GM23248 (cell line): ENCODE results near the gene ARFGAP3. TPM values are rescaled to one million over a fixed set of nuclear protein-coding genes. Genes with fewer than 3 reads are reported as not detected.

Experiments
- DNase-seq: peaks from one replicate; pipeline ENCODE4 v3.0.0-alpha.2; 2015
- H2AFZ ChIP-seq: fragments of 200-600 bp; sonication (generic); 2 replicates; pipeline ENCODE4 v1.6.1; 2016; ENCODE audit warnings: antibody characterized with exemption
- H3F3A ChIP-seq: fragments of 200-600 bp; sonication (generic); 2 replicates; pipeline ENCODE4 v1.6.1; 2016; ENCODE audit warnings: mild to moderate bottlenecking, antibody characterized with exemption, mixed run types; ENCODE audit not compliant: insufficient read depth
- H3K27ac ChIP-seq: fragments of 200-600 bp; sonication (generic); 2 replicates; pipeline ENCODE4 v1.5.1; 2016; ENCODE audit warnings: mild to moderate bottlenecking
- H3K27me3 ChIP-seq: fragments of 200-600 bp; sonication (generic); replicated peaks from 2 replicates; pipeline ENCODE4 v1.6.1; 2016; ENCODE audit warnings: mild to moderate bottlenecking; ENCODE audit not compliant: insufficient read depth
- H3K36me3 ChIP-seq: fragments of 200-600 bp; sonication (generic); 2 replicates; pipeline ENCODE4 v1.6.1; 2016; ENCODE audit warnings: low read depth, mild to moderate bottlenecking
- H3K4me1 ChIP-seq: fragments of 200-600 bp; sonication (generic); 2 replicates; pipeline ENCODE4 v1.6.1; 2016; ENCODE audit warnings: mild to moderate bottlenecking; ENCODE audit not compliant: insufficient read depth
- H3K4me2 ChIP-seq: fragments of 200-600 bp; sonication (generic); one replicate; pipeline ENCODE4 v1.6.1; 2016; ENCODE audit warnings: mild to moderate bottlenecking; ENCODE audit not compliant: unreplicated experiment
- H3K4me3 ChIP-seq: fragments of 200-600 bp; sonication (generic); 2 replicates; pipeline ENCODE4 v1.5.1; 2016; ENCODE audit warnings: mild to moderate bottlenecking
- H3K79me2 ChIP-seq: fragments of 200-600 bp; sonication (generic); 2 replicates; pipeline ENCODE4 v1.6.1; 2016; ENCODE audit warnings: mild to moderate bottlenecking; ENCODE audit not compliant: insufficient read depth
- H3K9ac ChIP-seq: fragments of 200-600 bp; sonication (generic); 2 replicates; pipeline ENCODE4 v1.6.1; 2016; ENCODE audit warnings: mild to moderate bottlenecking
- H3K9me2 ChIP-seq: fragments of 200-600 bp; sonication (generic); 2 replicates; pipeline ENCODE4 v1.6.1; 2016; ENCODE audit warnings: mixed run types, mild to moderate bottlenecking, moderate library complexity; ENCODE audit not compliant: insufficient read depth
- H3K9me3 ChIP-seq: fragments of 200-600 bp; sonication (generic); one replicate; pipeline ENCODE4 v1.6.1; 2017; ENCODE audit warnings: low read depth
- H4K20me1 ChIP-seq: fragments of 200-600 bp; sonication (generic); 2 replicates; pipeline ENCODE4 v1.6.0; 2016; ENCODE audit not compliant: insufficient read depth
- EZH2 ChIP-seq: fragments of 200-600 bp; sonication (generic); IDR thresholded peaks from 2 replicates; pipeline ENCODE4 v1.6.1; 2018; ENCODE audit warnings: antibody characterized with exemption, mild to moderate bottlenecking; ENCODE audit not compliant: insufficient read depth, poor library complexity, severe bottlenecking
- EZH2phosphoT487 ChIP-seq: fragments of 200-600 bp; sonication (generic); IDR thresholded peaks from 2 replicates; pipeline ENCODE4 v1.6.1; 2018; ENCODE audit warnings: antibody characterized with exemption, moderate library complexity, mild to moderate bottlenecking, low read depth; ENCODE audit not compliant: insufficient read depth
- WGBS, 2 experiments: methylation state at CpG; one replicate each; pipeline ENCODE4 v1.1.6; 2015 to 2017; ENCODE audit warnings: low lambda C conversion rate in 2 of 2, low coverage in 1 of 2; ENCODE audit errors: missing lambda C conversion rate in 2 of 2; 5-methylcytosine and 5-hydroxymethylcytosine counted together
- in situ Hi-C: fragments of 300-500 bp; cut with MboI; formaldehyde crosslinking; loops from 2 replicates; pipeline ENCODE4 v1.15.0; 2020
- polyA plus RNA-seq: library from polyadenylated mRNA; unstranded; fragments of >200 nt; fragmentation: Nextera tagmentation; extraction: Ambion mirVana; gene quantifications from 2 replicates; pipeline ENCODE4 v1.2.1, GENCODE V29; 2016
- total RNA-seq: library from RNA; depleted of rRNA; stranded (reverse); fragments of >200 nt; shearing (Covaris generic); gene quantifications from 2 replicates; pipeline ENCODE4 v1.2.3, GENCODE V29; 2014

The ARFGAP3 gene
- total and polyA plus RNA-seq, 2 experiments from 2014 or later, result 81.5 to 96.8 TPM

GRCh38 chr22:42891696-42892095, 34.6 kb upstream of the ARFGAP3 start:
- no peaks in the 10 kb centered on the region for H3K9me3 ChIP-seq
- 96 to 100% methylated on average over 3 of the region's 3 CpGs for WGBS, 2 experiments
- in situ Hi-C loops, result no loop called here
- no peak overlapping the region for H3K4me2 ChIP-seq
- no peaks in the 10 kb centered on the region for H3K27me3 ChIP-seq
- H3K4me3 ChIP-seq, result no peak overlapping the region
- H3K27ac ChIP-seq, result no peak overlapping the region
- no peaks in the 10 kb centered on the region for H4K20me1 ChIP-seq
- H3K4me1 ChIP-seq, result no peaks in the 10 kb centered on the region
- no peaks in the 10 kb centered on the region for H3K9me2 ChIP-seq
- H3K36me3 ChIP-seq, result peaks cover 10% of the 10 kb centered on the region; the same call in 1 of the 2 replicates
- no peaks in the 10 kb centered on the region for H3F3A ChIP-seq
- no peak overlapping the region for H3K9ac ChIP-seq
- no peak overlapping the region for H2AFZ ChIP-seq
- TF ChIP-seq EZH2phosphoT487 (no peak), EZH2 (no peak)
- peaks cover 44% of the 10 kb centered on the region for H3K79me2 ChIP-seq
- no peak for DNase-seq

DNA sequence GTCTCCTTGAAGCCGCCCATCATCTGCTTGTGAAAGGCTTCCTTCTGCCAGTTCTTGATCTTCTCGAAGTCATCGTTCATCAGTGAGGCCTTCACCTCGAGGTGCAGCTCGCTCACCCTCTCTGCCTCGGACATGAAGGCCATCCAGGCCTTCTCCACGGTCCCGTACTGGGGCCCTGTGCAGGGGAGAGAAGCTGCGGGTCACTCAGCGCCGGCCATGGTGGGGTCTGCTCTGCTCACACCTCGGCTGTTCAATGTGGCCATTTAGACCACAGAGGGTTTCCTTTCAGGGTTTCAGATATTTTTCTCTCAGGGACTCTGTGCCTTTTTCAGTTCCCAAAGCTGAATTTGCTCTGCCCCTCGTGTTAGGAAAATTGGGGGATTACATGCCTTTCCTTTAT, 33.9 kb upstream of the ARFGAP3 start:
- Histone ChIP-seq H3K36me3 (peaks cover 10% of the 10 kb centered on the region; the same call in 1 of the 2 replicates), H3K4me1 (no peaks in the 10 kb centered on the region), H2AFZ (no peak overlapping the region), H3K27me3 (no peaks in the 10 kb centered on the region), H3K9me2 (no peaks in the 10 kb centered on the region), H3K9ac (no peak overlapping the region), H3K27ac (no peak overlapping the region), H3K9me3 (no peaks in the 10 kb centered on the region), H3K4me2 (no peak overlapping the region), H3K79me2 (peaks cover 38% of the 10 kb centered on the region), H3F3A (no peaks in the 10 kb centered on the region), H4K20me1 (no peaks in the 10 kb centered on the region), H3K4me3 (no peak overlapping the region)
- WGBS, 2 experiments, result 97 to 98% methylated on average over 13 of the region's 13 CpGs
- TF ChIP-seq EZH2phosphoT487 (no peak), EZH2 (no peak)
- no peak for DNase-seq
- in situ Hi-C loops, result no loop called here

DNA sequence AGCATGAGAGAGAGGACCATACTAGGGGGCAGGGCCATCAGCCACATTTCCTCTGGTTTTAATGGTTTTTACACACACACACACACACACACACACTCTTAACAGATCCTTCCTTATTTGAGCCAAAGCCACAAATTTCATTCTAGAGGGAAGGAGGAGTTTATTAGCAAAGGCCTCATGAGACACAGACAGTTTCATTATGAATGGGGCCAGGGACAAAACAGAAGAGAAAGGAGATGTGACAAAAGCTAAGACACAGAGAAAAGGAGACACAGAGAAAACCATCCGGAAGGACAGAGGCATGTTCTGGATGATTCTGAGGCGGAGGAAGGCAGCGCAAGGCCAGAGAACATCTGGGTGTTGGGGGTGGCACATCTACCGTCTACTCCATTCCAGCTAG, 32.2 kb upstream of the ARFGAP3 start:
- H3K36me3 ChIP-seq, result peaks cover 10% of the 10 kb centered on the region; the same call in 1 of the 2 replicates
- 87 to 89% methylated on average over 4 of the region's 4 CpGs for WGBS, 2 experiments
- no peak overlapping the region for H3K27ac ChIP-seq
- no peaks in the 10 kb centered on the region for H3F3A ChIP-seq
- DNase-seq, result no peak
- H2AFZ ChIP-seq, result no peak overlapping the region
- H3K4me1 ChIP-seq, result peaks cover 12% of the 10 kb centered on the region
- no peaks in the 10 kb centered on the region for H4K20me1 ChIP-seq
- H3K9me2 ChIP-seq, result no peaks in the 10 kb centered on the region
- H3K9ac ChIP-seq, result no peak overlapping the region
- H3K79me2 ChIP-seq, result peaks cover 25% of the 10 kb centered on the region
- in situ Hi-C loops, result no loop called here
- no peak for TF ChIP-seq EZH2
- TF ChIP-seq EZH2phosphoT487, result no peak
- no peak overlapping the region for H3K4me3 ChIP-seq
- H3K4me2 ChIP-seq, result no peak overlapping the region
- no peaks in the 10 kb centered on the region for H3K27me3 ChIP-seq
- no peaks in the 10 kb centered on the region for H3K9me3 ChIP-seq

DNA sequence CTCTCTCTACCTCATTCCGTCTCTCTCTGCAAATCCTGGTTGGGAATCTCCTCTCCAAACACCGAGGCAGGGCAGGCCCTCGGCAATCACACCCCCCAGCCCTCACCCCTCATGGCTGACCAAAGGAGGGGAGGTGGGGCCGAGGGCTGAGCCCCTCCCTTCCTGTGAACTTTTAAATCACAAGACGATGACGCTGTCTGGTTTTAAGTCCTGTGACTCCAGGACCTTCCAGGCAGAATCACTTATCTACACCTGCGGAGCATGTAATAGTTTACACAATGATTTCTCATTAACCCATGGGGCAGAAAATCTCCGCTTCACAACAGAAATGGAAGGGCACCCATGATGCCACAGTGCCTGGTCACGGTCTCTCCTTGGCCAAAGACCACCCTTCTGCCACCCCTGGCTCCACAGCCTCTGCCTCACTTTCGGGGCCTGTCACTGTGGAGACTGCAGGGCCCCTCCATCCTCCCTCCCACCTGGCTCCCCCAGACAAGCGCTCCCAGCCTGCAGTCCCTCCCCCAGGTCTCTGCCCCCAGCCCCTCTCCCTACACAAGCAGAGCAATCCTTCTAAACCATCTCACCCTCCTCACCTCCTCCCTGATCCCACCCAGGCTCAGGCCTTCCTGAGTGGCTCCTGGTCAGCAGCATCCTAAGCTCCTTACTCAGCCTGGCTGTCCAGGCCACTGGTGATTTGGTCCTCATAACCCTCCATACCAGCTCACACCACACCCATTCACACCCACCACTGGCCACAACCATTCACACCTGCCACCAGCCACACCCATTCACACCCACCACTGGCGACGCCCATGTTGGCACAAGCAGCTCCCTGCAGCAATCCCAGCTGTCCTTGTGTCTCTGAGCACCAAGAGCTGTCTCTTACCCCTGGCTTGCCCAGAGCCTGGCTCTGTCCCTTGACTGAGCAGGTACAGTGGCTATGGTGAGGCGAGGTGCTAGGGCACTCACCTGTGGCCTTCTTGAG, 30.7 kb upstream of the ARFGAP3 start:
- no peak for DNase-seq
- Histone ChIP-seq H3K79me2 (peaks cover 10% of the 10 kb centered on the region; the same call in 1 of the 2 replicates), H3F3A (no peaks in the 10 kb centered on the region), H3K4me3 (no peak overlapping the region), H3K36me3 (peaks cover 15% of the 10 kb centered on the region; the same call in 1 of the 2 replicates), H3K4me2 (no peak overlapping the region), H3K9me2 (no peaks in the 10 kb centered on the region), H2AFZ (no peak overlapping the region), H3K27ac (no peak overlapping the region), H3K4me1 (peaks cover 12% of the 10 kb centered on the region), H4K20me1 (no peaks in the 10 kb centered on the region), H3K9ac (no peak overlapping the region), H3K27me3 (no peaks in the 10 kb centered on the region), H3K9me3 (no peaks in the 10 kb centered on the region)
- 94 to 96% methylated on average over 12 to 14 of the region's 14 CpGs for WGBS, 2 experiments
- TF ChIP-seq EZH2phosphoT487 (no peak), EZH2 (no peak)
- in situ Hi-C loops, result no loop called here
